ENCODE data around the gene TMEM221. TPM values are rescaled to one million over a fixed set of nuclear protein-coding genes. Genes with fewer than 3 reads are reported as not detected.
A peak's percentile ranks its signal among the peaks of the same experiment; 100 is the strongest.

TMEM221 gene
- total RNA-seq, 4 donors from 2014 or later = not detected

- H3K27me3 ChIP-seq = no peaks in the 10 kb centered on the region
- TF ChIP-seq POLR2A (IDR thresholded peaks at IDR 0.05) = no peak
- no peak for TF ChIP-seq CTCF (IDR thresholded peaks at IDR 0.05)
- no peak for DNase-seq
These were observed 55.5 kb downstream of the TMEM221 start for GRCh38 chr19:17393002-17393401.

DNA sequence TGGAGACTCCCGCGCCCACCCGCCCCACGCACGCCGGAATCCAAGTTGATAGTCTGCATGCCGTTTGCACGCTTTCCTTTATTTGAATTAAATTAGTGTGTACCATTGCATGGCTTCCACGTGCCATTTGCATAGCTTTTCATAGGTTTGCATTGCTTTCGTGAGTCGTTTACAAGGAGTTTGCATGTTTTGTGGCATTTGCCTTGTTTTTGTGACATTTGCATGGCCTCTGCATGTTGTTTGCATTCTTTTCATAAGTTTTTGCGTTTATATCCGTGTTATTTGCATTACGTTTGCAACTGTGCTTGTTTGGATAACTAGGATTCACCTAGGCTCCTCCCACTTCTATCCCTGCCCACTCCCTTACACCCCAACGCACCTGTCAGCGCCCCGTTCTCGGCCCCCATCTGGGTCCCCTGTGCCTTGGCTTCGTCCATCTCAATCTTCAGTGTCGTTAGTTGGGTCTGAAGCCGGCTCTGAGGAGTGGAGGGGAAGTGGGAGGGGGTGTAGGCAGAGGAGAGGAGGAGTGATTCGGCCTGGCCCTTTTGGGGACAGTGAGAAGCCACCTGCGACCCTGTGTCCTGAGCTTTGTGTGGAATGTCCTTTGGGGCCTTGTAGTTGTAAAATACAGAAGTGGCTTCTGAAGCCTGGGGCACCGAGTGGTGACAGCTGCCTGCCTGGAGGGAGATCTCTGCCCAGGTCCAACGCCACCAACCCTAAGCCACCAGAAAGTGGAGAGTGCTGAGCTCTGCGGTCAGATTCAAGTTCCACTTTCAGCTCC is 56.9 kb downstream of the TMEM221 start:
- H3K4me3 ChIP-seq = peak overlapping the region; percentile 16 to 53 (median 44)
- no peaks in the 10 kb centered on the region for H3K36me3 ChIP-seq
- TF ChIP-seq CTCF (IDR thresholded peaks at IDR 0.05) = no peak
- no peak for TF ChIP-seq POLR2A (IDR thresholded peaks at IDR 0.05)
- no peaks in the 10 kb centered on the region for H3K9me3 ChIP-seq
- H3K4me1 ChIP-seq = peaks cover 0 to 18% (median 12%) of the 10 kb centered on the region in 4 donors
- H3K27ac ChIP-seq = no peak overlapping the region
- peak in 1 of 3 donors; percentile 17 for DNase-seq
- H3K27me3 ChIP-seq = no peaks in the 10 kb centered on the region

More at GRCh38 chr19:17393002-17393401, 55.5 kb downstream of the TMEM221 start:
- Histone ChIP-seq H3K9me3 (no peaks in the 10 kb centered on the region), H3K27ac (no peak overlapping the region), H3K4me3 (no peak overlapping the region), H3K36me3 (no peaks in the 10 kb centered on the region), H3K4me1 (peaks cover 0 to 18% (median 12%) of the 10 kb centered on the region in 4 donors)

- H3K4me3 ChIP-seq = peak overlapping the region; percentile 16 to 53 (median 44)
- peak; percentile 85 to 95 (median 90) for DNase-seq
- no peaks in the 10 kb centered on the region for H3K9me3 ChIP-seq
- peaks cover 0 to 18% (median 12%) of the 10 kb centered on the region in 4 donors for H3K4me1 ChIP-seq
- H3K27me3 ChIP-seq = no peaks in the 10 kb centered on the region
- H3K36me3 ChIP-seq = no peaks in the 10 kb centered on the region
- no peak for TF ChIP-seq POLR2A (IDR thresholded peaks at IDR 0.05)
- peak; percentile 59 to 81 (median 77) for TF ChIP-seq CTCF (IDR thresholded peaks at IDR 0.05)
- peak overlapping the region in 1 of 4 donors; percentile 25 for H3K27ac ChIP-seq
These were observed 57.6 kb downstream of the TMEM221 start for GRCh38 chr19:17390665-17391370.

DNA sequence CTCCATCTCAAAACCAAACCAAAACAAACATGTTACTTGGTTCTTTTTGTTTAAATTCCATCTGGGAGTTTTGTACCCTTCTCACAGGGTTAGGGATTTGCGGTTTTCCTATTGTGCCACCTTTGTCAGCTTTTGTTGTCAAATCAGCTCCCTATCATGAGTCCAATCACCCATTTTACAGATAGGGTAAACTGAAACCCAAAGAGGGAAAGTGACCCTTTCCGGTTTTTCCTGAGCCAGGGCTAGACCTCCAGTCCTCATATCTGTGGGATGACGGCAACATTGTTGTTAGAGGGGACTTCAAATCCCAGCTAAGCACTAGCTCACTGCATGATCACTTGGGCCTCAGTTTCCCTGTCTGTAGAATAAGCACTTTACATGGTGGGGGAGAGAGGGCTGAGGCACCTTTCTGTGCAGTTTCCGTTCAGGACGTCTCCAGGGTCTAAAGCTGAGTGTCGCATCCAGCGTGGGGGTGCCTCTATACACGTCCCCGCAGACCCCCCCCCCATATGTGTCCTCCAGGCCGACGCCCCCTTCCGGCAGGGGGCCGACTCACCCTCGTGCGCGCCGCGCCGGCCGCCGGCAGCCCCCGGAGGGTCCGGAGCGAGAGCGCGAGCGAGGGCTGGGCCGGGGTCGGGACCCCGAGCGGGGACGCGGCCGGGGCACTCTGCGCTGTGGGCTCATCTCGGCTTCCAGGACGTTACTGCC is 58.4 kb downstream of the TMEM221 start:
- no peaks in the 10 kb centered on the region for H3K27me3 ChIP-seq

More for the DNA sequence above, 58.4 kb downstream of the TMEM221 start:
- Histone ChIP-seq H3K9me3 (no peaks in the 10 kb centered on the region), H3K4me3 (peak overlapping the region; percentile 16 to 53 (median 44)), H3K4me1 (peaks cover 0 to 18% (median 12%) of the 10 kb centered on the region in 4 donors), H3K36me3 (no peaks in the 10 kb centered on the region), H3K27ac (peak overlapping the region in 1 of 4 donors; percentile 25)
- TF ChIP-seq CTCF (IDR thresholded peaks at IDR 0.05) (no peak), POLR2A (IDR thresholded peaks at IDR 0.05) (no peak)
- no peak for DNase-seq
